BLaER1 (cell line): ENCODE results near the gene XYLB.
"Not testable (repeated sequence)": the region's sequence is repeated elsewhere in the genome, so short reads cannot be mapped to it uniquely, and the experiment has no call there.

Experiments
- H3K27ac ChIP-seq: shearing (Covaris generic); formaldehyde crosslinking; 2 replicates; pipeline ENCODE4 v1.8.1; 2022
- H3K27me3 ChIP-seq: shearing (Covaris generic); formaldehyde crosslinking; 2 replicates; pipeline ENCODE4 v1.8.1; 2022
- H3K36me3 ChIP-seq: shearing (Covaris generic); formaldehyde crosslinking; 2 replicates; pipeline ENCODE4 v1.8.1; 2022
- H3K4me1 ChIP-seq: shearing (Covaris generic); formaldehyde crosslinking; 2 replicates; pipeline ENCODE4 v1.8.1; 2022
- H3K4me2 ChIP-seq: shearing (Covaris generic); formaldehyde crosslinking; 2 replicates; pipeline ENCODE4 v1.8.1; 2022
- H3K4me3 ChIP-seq: shearing (Covaris generic); formaldehyde crosslinking; 2 replicates; pipeline ENCODE4 v1.8.1; 2022
- H3K9ac ChIP-seq: shearing (Covaris generic); formaldehyde crosslinking; 2 replicates; pipeline ENCODE4 v1.8.1; 2022
- H3K9me3 ChIP-seq: shearing (Covaris generic); formaldehyde crosslinking; 2 replicates; pipeline ENCODE4 v1.8.1; 2022
- H4K20me1 ChIP-seq: shearing (Covaris generic); formaldehyde crosslinking; 2 replicates; pipeline ENCODE4 v1.8.1; 2022
- Cebpa-rat ChIP-seq: shearing (Covaris generic); IDR thresholded peaks from 2 replicates; pipeline ENCODE4 v1.8.1; 2022

Gene XYLB

GRCh38 chr3:38387862-38388261 lies 41.3 kb downstream of the XYLB start:
- H3K36me3 ChIP-seq: peaks cover 11% of the 10 kb centered on the region
- no peak overlapping the region for H3K9ac ChIP-seq
- no peaks in the 10 kb centered on the region for H3K27me3 ChIP-seq
- H3K4me3 ChIP-seq: no peak overlapping the region
- peaks cover 17% of the 10 kb centered on the region for H3K9me3 ChIP-seq
- no peak overlapping the region for H3K27ac ChIP-seq
- H3K4me1 ChIP-seq: no peaks in the 10 kb centered on the region
- H3K4me2 ChIP-seq: no peak overlapping the region
- no peaks in the 10 kb centered on the region for H4K20me1 ChIP-seq
- no peak for TF ChIP-seq Cebpa-rat

DNA sequence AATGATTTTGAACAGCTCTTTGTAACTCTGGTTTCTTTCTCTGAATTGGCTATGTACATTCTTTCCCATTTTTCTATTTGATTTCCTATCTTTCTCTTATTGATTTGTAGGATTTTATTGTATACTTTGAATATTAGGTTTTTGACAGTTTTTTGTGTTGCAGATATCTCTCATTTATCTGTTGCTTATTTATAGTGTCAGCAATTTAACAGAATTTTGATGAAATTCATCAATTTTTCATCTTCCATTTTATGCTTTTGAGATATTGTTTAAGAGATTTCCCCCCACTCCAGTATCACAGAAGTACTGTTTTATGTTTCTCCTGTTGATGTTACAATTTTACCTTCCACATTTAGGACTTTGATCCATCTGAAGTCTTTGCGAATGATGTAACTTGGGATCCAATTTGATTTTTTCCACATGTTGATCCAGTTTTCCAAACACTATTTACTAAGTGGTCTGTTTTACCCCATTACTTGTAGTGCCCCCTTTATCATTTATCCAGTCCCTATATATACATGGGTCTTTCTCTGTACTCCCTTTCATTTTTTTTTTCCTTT lies 46.1 kb downstream of the XYLB start:
- no peaks in the 10 kb centered on the region for H4K20me1 ChIP-seq
- H3K9ac ChIP-seq: no peak overlapping the region
- TF ChIP-seq Cebpa-rat: no peak
- no peaks in the 10 kb centered on the region for H3K4me1 ChIP-seq
- no peaks in the 10 kb centered on the region for H3K27me3 ChIP-seq
- H3K9me3 ChIP-seq: peaks cover 4% of the 10 kb centered on the region; the same call in 1 of the 2 replicates
- H3K4me2 ChIP-seq: no peak overlapping the region
- H3K27ac ChIP-seq: no peak overlapping the region
- H3K36me3 ChIP-seq: peaks cover 25% of the 10 kb centered on the region
- no peak overlapping the region for H3K4me3 ChIP-seq

DNA sequence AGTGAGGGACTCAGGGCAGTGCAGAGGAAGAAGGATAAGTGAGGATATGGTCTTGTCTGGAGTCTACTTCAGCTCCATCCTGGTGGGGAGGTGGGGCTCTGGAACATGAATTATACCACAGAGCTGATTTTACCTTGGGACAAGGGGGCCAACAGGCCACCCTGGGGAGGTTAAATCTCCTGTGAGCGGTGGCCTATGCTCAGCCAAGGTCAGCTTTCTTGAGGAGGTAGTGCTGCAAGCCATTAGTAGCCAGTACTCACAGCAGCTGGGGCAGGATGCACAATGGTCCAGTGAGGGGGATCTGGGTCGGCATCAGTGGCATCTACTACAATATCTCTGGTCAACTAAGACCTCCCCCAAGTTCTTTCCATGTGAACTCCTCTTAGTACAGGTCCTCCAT lies 49.7 kb downstream of the XYLB start:
- H3K4me2 ChIP-seq: no peak overlapping the region
- H4K20me1 ChIP-seq: no peaks in the 10 kb centered on the region
- no peak overlapping the region for H3K9ac ChIP-seq
- H3K9me3 ChIP-seq: no peaks in the 10 kb centered on the region
- no peaks in the 10 kb centered on the region for H3K27me3 ChIP-seq
- no peak overlapping the region for H3K27ac ChIP-seq
- H3K4me3 ChIP-seq: no peak overlapping the region
- no peaks in the 10 kb centered on the region for H3K4me1 ChIP-seq
- H3K36me3 ChIP-seq: peaks cover 40% of the 10 kb centered on the region
- TF ChIP-seq Cebpa-rat: no peak

GRCh38 chr3:38396861-38397260 lies 50.3 kb downstream of the XYLB start:
- no peak overlapping the region for H3K27ac ChIP-seq
- no peak overlapping the region for H3K4me2 ChIP-seq
- H3K36me3 ChIP-seq: peaks cover 47% of the 10 kb centered on the region
- no peak overlapping the region for H3K9ac ChIP-seq
- no peaks in the 10 kb centered on the region for H3K9me3 ChIP-seq
- TF ChIP-seq Cebpa-rat: no peak
- no peaks in the 10 kb centered on the region for H4K20me1 ChIP-seq
- H3K4me3 ChIP-seq: no peak overlapping the region
- H3K4me1 ChIP-seq: no peaks in the 10 kb centered on the region
- no peaks in the 10 kb centered on the region for H3K27me3 ChIP-seq

GRCh38 chr3:38397320-38397719 lies 50.7 kb downstream of the XYLB start:
- no peaks in the 10 kb centered on the region for H3K9me3 ChIP-seq
- no peak overlapping the region for H3K4me3 ChIP-seq
- H3K36me3 ChIP-seq: peaks cover 51% of the 10 kb centered on the region
- no peaks in the 10 kb centered on the region for H3K27me3 ChIP-seq
- no peaks in the 10 kb centered on the region for H3K4me1 ChIP-seq
- H3K9ac ChIP-seq: no peak overlapping the region
- TF ChIP-seq Cebpa-rat: no peak
- no peaks in the 10 kb centered on the region for H4K20me1 ChIP-seq
- no peak overlapping the region for H3K4me2 ChIP-seq
- H3K27ac ChIP-seq: no peak overlapping the region

GRCh38 chr3:38401246-38401962 lies 54.8 kb downstream of the XYLB start:
- peaks cover 67% of the 10 kb centered on the region for H3K36me3 ChIP-seq

GRCh38 chr3:38404286-38404685 lies 57.7 kb downstream of the XYLB start:
- H3K9me3 ChIP-seq: peaks cover 29% of the 10 kb centered on the region
- H3K4me2 ChIP-seq: no peak overlapping the region
- H3K9ac ChIP-seq: no peak overlapping the region
- H3K4me1 ChIP-seq: no peaks in the 10 kb centered on the region
- H3K27me3 ChIP-seq: no peaks in the 10 kb centered on the region
- no peaks in the 10 kb centered on the region for H4K20me1 ChIP-seq
- H3K27ac ChIP-seq: no peak overlapping the region
- peaks cover 56% of the 10 kb centered on the region for H3K36me3 ChIP-seq
- TF ChIP-seq Cebpa-rat: no peak
- H3K4me3 ChIP-seq: no peak overlapping the region

More at GRCh38 chr3:38401246-38401962, 54.8 kb downstream of the XYLB start:
- H3K9me3 ChIP-seq: peaks cover 29% of the 10 kb centered on the region
- H3K4me1 ChIP-seq: no peaks in the 10 kb centered on the region
- no peak overlapping the region for H3K4me3 ChIP-seq
- no peaks in the 10 kb centered on the region for H3K27me3 ChIP-seq
- no peak for TF ChIP-seq Cebpa-rat
- no peak overlapping the region for H3K9ac ChIP-seq
- no peaks in the 10 kb centered on the region for H4K20me1 ChIP-seq
- H3K4me2 ChIP-seq: no peak overlapping the region
- no peak overlapping the region for H3K27ac ChIP-seq

- no peaks in the 10 kb centered on the region for H3K27me3 ChIP-seq
- H3K9me3 ChIP-seq: no peaks in the 10 kb centered on the region
- H3K4me1 ChIP-seq: no peaks in the 10 kb centered on the region
- H3K4me2 ChIP-seq: no peak overlapping the region
- no peaks in the 10 kb centered on the region for H3K36me3 ChIP-seq
- H3K4me3 ChIP-seq: no peak overlapping the region
- no peak for TF ChIP-seq Cebpa-rat
- H3K9ac ChIP-seq: no peak overlapping the region
- H4K20me1 ChIP-seq: no peaks in the 10 kb centered on the region
- no peak overlapping the region for H3K27ac ChIP-seq
These were observed 65.0 kb downstream of the XYLB start for GRCh38 chr3:38411591-38411990.

DNA sequence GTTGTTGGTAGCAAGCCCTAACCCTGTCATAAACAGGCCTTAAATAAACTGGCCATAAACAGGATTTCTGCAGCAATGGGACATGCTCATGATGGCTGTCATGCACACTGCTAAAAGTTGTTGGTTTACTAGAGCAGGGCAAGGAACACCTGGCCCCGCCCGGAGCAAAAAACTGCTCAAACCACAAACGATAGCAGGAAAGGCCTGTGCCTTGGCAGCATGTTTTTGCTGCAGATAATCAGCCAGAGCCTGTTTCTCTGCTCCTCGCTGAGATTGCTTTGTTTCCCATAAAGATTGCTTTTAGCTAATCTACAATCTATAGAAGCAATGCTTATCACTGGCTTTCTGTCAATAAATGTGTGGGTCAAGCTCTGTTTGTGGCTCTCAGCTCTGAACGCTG lies 74.2 kb downstream of the XYLB start:
- H3K4me2 ChIP-seq, H3K9me3 ChIP-seq, H3K9ac ChIP-seq, H3K4me1 ChIP-seq, H3K27me3 ChIP-seq, H3K4me3 ChIP-seq, H3K27ac ChIP-seq, H3K36me3 ChIP-seq, H4K20me1 ChIP-seq: not testable (repeated sequence)

- no peak for TF ChIP-seq Cebpa-rat
- no peak overlapping the region for H3K27ac ChIP-seq
These were observed 75.2 kb downstream of the XYLB start for GRCh38 chr3:38421679-38422336.

GRCh38 chr3:38426798-38427426 lies 80.3 kb downstream of the XYLB start:
- not testable (repeated sequence) for H3K4me3 ChIP-seq, H3K27me3 ChIP-seq, H3K36me3 ChIP-seq, H4K20me1 ChIP-seq, H3K27ac ChIP-seq, H3K9ac ChIP-seq
- H3K4me2 ChIP-seq: peak overlapping the region; percentile 63
- H3K4me1 ChIP-seq: peaks cover 14% of the 10 kb centered on the region
- peaks cover 19% of the 10 kb centered on the region for H3K9me3 ChIP-seq

More at GRCh38 chr3:38421679-38422336, 75.2 kb downstream of the XYLB start:
- no peaks in the 10 kb centered on the region for H3K36me3 ChIP-seq
- H3K4me1 ChIP-seq: peaks cover 4% of the 10 kb centered on the region
- no peak overlapping the region for H3K4me2 ChIP-seq
- no peaks in the 10 kb centered on the region for H3K9me3 ChIP-seq
- no peak overlapping the region for H3K9ac ChIP-seq
- no peak overlapping the region for H3K4me3 ChIP-seq
- no peaks in the 10 kb centered on the region for H3K27me3 ChIP-seq
- H4K20me1 ChIP-seq: no peaks in the 10 kb centered on the region

GRCh38 chr3:38432871-38433658 lies 86.5 kb downstream of the XYLB start:
- H3K27me3 ChIP-seq, H3K27ac ChIP-seq, H3K9ac ChIP-seq, H3K4me2 ChIP-seq, H4K20me1 ChIP-seq: not testable (repeated sequence)
- Histone ChIP-seq H3K4me3 (peak overlapping the region; percentile 39; the same call in 1 of the 2 replicates), H3K4me1 (peaks cover 14% of the 10 kb centered on the region), H3K9me3 (peaks cover 80% of the 10 kb centered on the region), H3K36me3 (peaks cover 23% of the 10 kb centered on the region)

GRCh38 chr3:38433661-38434060 lies 87.1 kb downstream of the XYLB start:
- H3K27me3 ChIP-seq, H3K9ac ChIP-seq, H4K20me1 ChIP-seq, H3K27ac ChIP-seq, H3K4me3 ChIP-seq, H3K4me2 ChIP-seq: not testable (repeated sequence)
- peaks cover 23% of the 10 kb centered on the region for H3K36me3 ChIP-seq
- H3K9me3 ChIP-seq: peaks cover 84% of the 10 kb centered on the region
- peaks cover 20% of the 10 kb centered on the region for H3K4me1 ChIP-seq
